Calu3 (cell line): ENCODE measurements around the gene CYLD. TPM values are rescaled to one million over a fixed set of nuclear protein-coding genes. Genes with fewer than 3 reads are reported as not detected.

ENCODE experiments used
- BruUV-seq: library from RNA; stranded (reverse); fragments of 400-500 nt; replicated peaks from 2 replicates; lab custom pipeline; 2021; lab: Mats Ljungman, UMichigan
- CTCF ChIA-PET: fragments of 300-600 bp; sonication (Branson Sonifier 250); formaldehyde crosslinking; loops from one replicate; lab custom pipeline; 2022; ENCODE audit warnings: antibody characterized with exemption; lab: Charles Lee
- DNase-seq: peaks from one replicate; pipeline ENCODE4 v3.0.0; 2022
- H3K27ac Mint-ChIP-seq: one replicate; pipeline ENCODE4 v1.8.0; 2022; ENCODE audit warnings: mixed read lengths; ENCODE audit not compliant: unreplicated experiment
- H3K27me3 Mint-ChIP-seq: one replicate; pipeline ENCODE4 v1.8.0; 2022; ENCODE audit warnings: mixed read lengths; ENCODE audit not compliant: unreplicated experiment
- H3K36me3 Mint-ChIP-seq: one replicate; pipeline ENCODE4 v1.8.0; 2022; ENCODE audit warnings: mild to moderate bottlenecking, moderate library complexity, mixed read lengths; ENCODE audit not compliant: insufficient read depth, unreplicated experiment
- H3K4me1 Mint-ChIP-seq: one replicate; pipeline ENCODE4 v1.8.0; 2022; ENCODE audit warnings: mild to moderate bottlenecking, low read depth, mixed read lengths; ENCODE audit not compliant: unreplicated experiment
- H3K4me3 Mint-ChIP-seq: one replicate; pipeline ENCODE4 v1.8.0; 2022; ENCODE audit warnings: mild to moderate bottlenecking, low read depth, moderate library complexity, mixed read lengths; ENCODE audit not compliant: unreplicated experiment
- H3K9me3 Mint-ChIP-seq: one replicate; pipeline ENCODE4 v1.8.0; 2022; ENCODE audit warnings: low read depth, mixed read lengths; ENCODE audit not compliant: unreplicated experiment
- intact Hi-C: fragments of 100-400 bp; cut with micrococcal nuclease; formaldehyde crosslinking; loops from one replicate; pipeline ENCODE4 v1.10.0; 2022; ENCODE audit not compliant: unreplicated experiment
- total RNA-seq: library from RNA; stranded (reverse); gene quantifications from 2 replicates; pipeline ENCODE4 v1.2.3, GENCODE V29; 2022
- TF ChIP-seq, protein P1 (sequence below): fragments of 200-600 bp; IDR thresholded peaks from one replicate; pipeline ENCODE4 v1.8.0; 2022; ENCODE audit warnings: antibody characterized with exemption; ENCODE audit not compliant: unreplicated experiment

Gene CYLD
- total RNA-seq, 1 experiment from 2014 or later, result 31.8 TPM

DNA sequence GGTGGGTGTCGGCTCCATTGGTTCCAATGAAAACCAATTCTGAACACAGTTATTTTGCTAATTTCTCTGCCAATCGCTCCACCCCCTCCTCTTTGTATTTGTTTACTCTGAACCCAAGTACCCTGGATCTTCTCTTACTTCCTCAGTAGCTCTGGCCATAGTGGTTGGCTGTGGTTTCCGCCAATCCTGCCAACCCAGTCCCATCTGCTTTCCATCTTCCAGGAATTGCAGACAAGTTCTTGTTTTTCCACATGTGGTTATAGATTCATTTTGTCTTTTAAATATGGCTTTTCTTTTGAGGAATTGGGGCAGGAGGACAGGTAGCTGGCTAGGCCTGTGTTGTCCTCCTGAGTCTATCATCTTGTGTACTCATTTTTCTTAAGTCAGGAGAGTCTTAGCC is 92.0 kb downstream of the CYLD start:
- Mint-ChIP-seq H3K36me3 (no peaks in the 10 kb centered on the region), H3K4me1 (no peaks in the 10 kb centered on the region), H3K27me3 (peaks cover 52% of the 10 kb centered on the region), H3K4me3 (no peak overlapping the region), H3K27ac (no peak overlapping the region), H3K9me3 (peaks cover 9% of the 10 kb centered on the region)
- TF ChIP-seq, protein P1, sequence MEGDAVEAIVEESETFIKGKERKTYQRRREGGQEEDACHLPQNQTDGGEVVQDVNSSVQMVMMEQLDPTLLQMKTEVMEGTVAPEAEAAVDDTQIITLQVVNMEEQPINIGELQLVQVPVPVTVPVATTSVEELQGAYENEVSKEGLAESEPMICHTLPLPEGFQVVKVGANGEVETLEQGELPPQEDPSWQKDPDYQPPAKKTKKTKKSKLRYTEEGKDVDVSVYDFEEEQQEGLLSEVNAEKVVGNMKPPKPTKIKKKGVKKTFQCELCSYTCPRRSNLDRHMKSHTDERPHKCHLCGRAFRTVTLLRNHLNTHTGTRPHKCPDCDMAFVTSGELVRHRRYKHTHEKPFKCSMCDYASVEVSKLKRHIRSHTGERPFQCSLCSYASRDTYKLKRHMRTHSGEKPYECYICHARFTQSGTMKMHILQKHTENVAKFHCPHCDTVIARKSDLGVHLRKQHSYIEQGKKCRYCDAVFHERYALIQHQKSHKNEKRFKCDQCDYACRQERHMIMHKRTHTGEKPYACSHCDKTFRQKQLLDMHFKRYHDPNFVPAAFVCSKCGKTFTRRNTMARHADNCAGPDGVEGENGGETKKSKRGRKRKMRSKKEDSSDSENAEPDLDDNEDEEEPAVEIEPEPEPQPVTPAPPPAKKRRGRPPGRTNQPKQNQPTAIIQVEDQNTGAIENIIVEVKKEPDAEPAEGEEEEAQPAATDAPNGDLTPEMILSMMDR, result no peak
- no peak for DNase-seq
- CTCF ChIA-PET, result interaction anchor here (1.0 kb wide), 1 partner anchor 27 kb away, joined by 4 read pairs; no protein-coding TSS in a partner anchor
- intact Hi-C loops, result no loop called here
- no TSS peak for BruUV-seq

DNA sequence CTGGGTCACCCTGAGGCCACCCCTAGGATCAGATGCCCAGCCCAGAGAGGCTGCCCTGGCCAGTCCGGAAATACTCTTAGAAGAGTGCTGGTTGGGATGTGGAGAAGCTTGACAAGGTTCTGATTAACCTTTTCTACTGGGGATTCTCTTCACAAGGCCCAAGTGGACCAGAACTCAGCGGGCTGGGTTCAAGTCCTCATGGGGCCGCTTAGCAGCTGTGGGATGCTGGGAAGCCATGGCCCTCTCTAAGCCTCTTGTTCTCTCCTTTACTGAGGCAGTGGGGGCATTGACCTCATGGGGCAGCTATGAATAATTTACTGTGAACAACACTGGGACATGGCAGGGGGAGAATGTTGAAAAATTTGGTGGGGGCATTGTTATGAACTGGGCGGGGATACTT is 92.8 kb downstream of the CYLD start:
- H3K27me3 Mint-ChIP-seq, result peaks cover 45% of the 10 kb centered on the region
- TF ChIP-seq, protein P1, result no peak
- no peaks in the 10 kb centered on the region for H3K36me3 Mint-ChIP-seq
- no peak overlapping the region for H3K27ac Mint-ChIP-seq
- DNase-seq, result no peak
- no TSS peak for BruUV-seq
- CTCF ChIA-PET, result interaction anchor here (1.0 kb wide), 1 partner anchor 28 kb away, joined by 4 read pairs; no protein-coding TSS in a partner anchor
- H3K4me1 Mint-ChIP-seq, result no peaks in the 10 kb centered on the region
- H3K9me3 Mint-ChIP-seq, result peaks cover 5% of the 10 kb centered on the region
- no peak overlapping the region for H3K4me3 Mint-ChIP-seq
- intact Hi-C loops, result no loop called here

DNA sequence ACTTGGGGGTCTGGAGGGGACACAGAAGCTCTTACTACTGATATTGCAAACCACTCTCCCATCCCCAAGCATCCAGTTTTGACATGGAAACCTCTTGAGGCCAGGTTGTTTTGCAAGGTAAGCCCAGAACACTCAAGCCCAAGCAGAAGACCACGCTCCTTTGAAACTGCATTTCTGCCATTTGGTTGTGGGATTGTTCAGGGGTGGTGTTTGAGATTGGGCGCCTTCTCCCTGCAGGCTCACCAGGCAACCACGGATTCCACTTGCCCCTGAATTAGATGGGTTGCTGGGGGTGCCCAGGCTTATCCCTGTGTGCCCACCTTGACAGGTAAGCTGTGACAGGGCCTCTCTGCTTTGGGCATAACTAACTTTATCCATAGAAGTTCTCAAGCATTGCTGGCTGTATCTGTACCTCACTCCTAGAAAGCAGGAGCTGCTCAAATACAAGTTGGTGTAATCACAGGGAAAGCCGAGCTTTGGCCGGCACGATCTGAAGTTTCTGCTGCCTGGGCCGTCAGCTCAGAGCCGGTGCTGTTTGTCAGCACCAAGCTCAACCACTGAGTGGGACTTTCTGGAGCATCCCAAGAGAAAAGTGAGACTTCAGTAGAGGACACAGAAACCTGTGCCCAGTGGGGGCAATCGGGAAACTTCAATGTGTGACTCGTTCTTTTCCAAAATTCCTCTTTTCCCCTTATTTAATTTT is 93.6 kb downstream of the CYLD start:
- CTCF ChIA-PET, result no interaction called here

DNA sequence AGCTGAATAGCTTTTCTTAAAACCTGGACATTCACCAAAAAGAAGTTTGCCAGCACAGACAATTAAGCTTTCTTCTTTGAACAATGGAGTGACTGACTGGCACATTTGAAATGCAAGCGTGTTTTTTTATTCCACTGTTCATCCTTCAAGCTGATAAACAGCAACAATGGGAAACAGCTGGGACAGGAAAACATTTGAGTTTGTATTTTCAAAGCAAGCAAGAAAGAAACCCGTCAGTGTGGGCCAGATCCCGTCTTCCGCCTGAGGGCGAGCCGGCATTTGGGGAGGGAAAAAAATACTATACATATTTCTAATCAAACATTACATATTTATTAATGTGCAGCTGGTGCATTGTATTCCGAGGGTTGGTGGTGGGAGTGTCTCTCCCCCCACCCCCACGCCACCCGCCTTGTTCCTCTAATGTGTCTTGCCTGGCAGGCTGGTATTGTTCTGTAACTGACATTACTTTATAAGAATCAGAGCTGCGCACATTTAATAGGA is 94.3 kb downstream of the CYLD start:
- TF ChIP-seq, protein P1, result no peak
- H3K27me3 Mint-ChIP-seq, result peaks cover 53% of the 10 kb centered on the region
- H3K4me1 Mint-ChIP-seq, result no peaks in the 10 kb centered on the region
- no peak for DNase-seq
- no peak overlapping the region for H3K27ac Mint-ChIP-seq
- H3K4me3 Mint-ChIP-seq, result no peak overlapping the region
- no peaks in the 10 kb centered on the region for H3K36me3 Mint-ChIP-seq
- no TSS peak for BruUV-seq
- peaks cover 5% of the 10 kb centered on the region for H3K9me3 Mint-ChIP-seq
- CTCF ChIA-PET, result no interaction called here
- intact Hi-C loops, result no loop called here

More for the DNA sequence above, 93.6 kb downstream of the CYLD start:
- intact Hi-C loops, result no loop called here
- H3K27me3 Mint-ChIP-seq, result peaks cover 47% of the 10 kb centered on the region
- TF ChIP-seq, protein P1, result no peak
- peaks cover 5% of the 10 kb centered on the region for H3K9me3 Mint-ChIP-seq
- H3K36me3 Mint-ChIP-seq, result no peaks in the 10 kb centered on the region
- DNase-seq, result no peak
- no peak overlapping the region for H3K27ac Mint-ChIP-seq
- no peaks in the 10 kb centered on the region for H3K4me1 Mint-ChIP-seq
- no peak overlapping the region for H3K4me3 Mint-ChIP-seq
- BruUV-seq, result no TSS peak
